HG02852 (cell line): Measurements from ENCODE around the gene LIN37.
A peak's percentile ranks its signal among the peaks of the same experiment; 100 is the strongest.
"Not testable (repeated sequence)": the region's sequence is repeated elsewhere in the genome, so short reads cannot be mapped to it uniquely, and the experiment has no call there.

Experiments used
- ATAC-seq: cut with Tn5 transposase; IDR thresholded peaks from one replicate; pipeline ENCODE4 v1.9.1; 2021; ENCODE audit warnings: mild to moderate bottlenecking, moderate library complexity; ENCODE audit not compliant: unreplicated experiment

Gene LIN37

DNA sequence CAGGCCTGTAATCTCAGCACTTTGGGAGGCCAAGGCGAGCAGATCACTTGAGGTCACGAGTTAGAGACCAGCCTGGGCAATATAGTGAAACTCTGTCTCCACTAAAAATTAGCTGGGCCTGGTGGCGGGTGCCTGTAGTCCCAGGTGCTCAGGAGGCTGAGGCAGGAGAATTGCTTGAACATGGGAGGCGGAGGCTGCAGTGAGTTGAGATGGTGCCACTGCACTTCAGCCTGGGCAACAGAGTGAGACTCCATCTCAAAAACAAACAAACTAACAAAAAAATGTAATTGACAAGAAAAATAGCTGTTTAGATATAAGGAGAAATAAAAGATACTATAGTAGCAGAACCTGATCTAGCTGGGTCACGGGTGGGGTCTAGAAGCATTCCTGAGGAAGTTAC lies 24.0 kb downstream of the LIN37 start:
- not testable (repeated sequence) for ATAC-seq

DNA sequence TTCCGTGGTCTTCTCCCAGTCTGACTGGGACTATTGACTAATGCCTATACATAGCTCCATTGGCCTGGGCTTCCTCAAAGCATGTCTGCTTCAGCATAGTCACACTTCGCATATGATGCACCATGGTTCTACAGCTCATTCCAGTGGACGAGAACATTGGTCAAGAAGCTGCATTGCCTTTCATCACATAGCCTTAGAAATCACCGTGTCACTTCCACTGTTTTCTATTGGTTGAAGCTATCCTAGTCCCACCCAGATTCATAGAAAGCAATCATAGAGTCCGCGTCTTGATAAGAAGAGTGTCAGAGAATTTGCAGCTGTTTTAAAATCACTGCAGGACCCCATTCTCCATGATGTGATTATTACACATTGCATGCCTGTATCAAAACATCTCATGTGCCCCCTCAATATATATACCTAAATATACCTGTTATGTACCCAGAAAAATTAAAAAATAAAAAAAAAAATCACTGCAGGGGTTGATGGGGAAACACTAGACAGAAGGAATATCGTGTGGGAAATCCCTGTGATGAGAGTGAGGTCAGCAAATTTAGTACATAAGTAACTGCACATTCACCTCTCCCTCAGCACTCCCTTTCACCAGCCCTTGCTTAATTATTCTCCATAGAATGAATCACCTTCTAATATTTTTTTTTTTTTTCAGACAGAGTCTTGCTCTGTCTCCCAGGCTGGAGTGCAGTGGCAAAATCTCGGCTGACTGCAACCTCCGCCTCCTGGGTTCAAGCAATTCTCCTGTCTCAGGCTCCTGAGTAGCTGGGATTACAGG lies 24.8 kb downstream of the LIN37 start:
- ATAC-seq, result no peak

DNA sequence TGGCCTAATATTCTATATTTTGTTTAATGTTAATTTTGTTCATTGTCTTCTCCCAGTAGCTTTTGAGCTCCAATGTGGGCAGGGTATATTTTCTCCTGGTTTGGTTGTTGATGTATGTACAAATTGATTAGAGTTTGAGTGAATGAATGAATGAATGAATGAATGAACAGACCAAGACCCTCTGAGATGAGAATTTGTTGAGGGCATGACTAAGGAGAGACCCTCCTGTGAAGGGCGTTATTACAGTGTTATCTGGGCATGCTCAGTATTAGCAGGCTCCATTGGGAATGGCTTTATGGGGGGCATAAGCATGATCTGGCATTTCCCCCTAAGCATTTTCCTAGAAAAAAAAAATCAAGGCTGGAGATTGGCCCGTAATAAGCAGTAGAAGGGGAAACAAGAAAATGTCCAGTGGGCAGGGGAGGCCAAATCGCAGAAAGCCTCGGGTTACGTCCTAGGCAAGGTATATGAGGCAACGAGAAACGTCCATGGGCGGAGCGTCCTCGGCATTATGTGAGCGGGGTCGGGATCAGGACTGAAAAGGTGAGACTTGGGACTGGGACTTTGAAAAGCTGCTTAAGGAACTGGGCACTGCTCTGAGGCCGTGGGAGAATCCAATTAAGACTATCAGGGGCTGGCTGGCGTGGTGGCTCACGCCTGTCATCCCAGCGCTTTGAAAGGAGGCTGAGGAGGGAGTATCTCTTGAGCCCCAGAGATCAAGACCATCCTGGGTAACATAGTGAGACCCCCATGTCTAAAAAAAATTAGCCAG lies 26.1 kb downstream of the LIN37 start:
- ATAC-seq, result no peak

DNA sequence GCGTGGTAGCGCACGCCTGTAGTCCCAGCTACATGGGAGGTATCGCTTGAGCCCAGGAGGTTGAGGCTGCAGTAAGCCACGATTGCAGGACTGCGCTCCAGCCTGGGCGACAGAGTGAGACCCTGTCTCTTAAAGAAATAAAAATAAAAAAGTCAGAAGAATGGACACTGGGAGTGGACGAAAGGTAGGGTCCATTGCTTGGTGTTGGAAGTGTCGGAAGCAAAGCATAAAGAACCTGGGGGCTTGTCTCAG lies 26.6 kb downstream of the LIN37 start:
- ATAC-seq, result no peak

DNA sequence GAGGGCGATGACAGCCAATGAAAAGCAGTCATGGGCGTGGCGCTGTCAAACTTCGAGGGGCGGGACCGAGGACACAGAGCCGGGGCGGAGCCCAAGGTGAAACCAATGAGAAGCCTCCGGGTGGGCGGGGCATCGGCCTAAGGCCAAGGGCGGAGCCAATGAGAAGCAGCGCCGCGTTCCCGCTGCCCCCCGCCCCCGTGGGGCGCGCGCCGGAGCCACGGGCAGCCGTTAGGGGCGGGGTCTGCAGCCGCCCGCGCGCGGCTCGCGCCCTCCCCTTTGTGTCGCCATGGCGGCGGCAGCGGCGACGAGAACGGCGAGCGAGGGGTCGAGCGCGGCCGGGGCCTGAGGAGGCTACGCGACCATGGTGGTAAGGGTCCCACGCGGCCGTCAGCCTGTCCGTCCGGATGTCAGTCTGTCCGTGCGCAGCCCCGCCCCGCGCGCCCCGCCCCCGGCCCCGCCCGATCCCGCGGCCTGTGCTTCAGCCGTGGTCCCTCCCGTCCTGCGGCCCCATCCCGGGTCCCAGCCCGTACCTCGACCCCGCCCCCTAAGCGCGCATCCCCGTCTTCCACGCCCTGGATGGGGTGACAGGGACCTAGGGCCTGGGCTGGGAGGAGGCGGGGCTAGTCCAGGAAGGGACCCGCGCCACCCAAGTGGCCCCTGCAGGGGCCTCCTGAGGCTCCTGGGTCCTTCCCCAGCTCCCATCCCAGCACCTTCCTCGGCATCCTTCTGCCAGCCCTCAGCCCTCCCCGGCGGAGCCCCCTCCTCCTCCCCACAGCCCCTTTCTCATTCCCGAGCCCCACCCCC lies 27.1 kb downstream of the LIN37 start, which contains the start of gene ARHGAP33:
Gene ARHGAP33 (plus strand): TSS at position 267 of the 804 bp plus-strand sequence. CDS start 95 bp downstream, at position 362.
- peak; percentile 95 for ATAC-seq

DNA sequence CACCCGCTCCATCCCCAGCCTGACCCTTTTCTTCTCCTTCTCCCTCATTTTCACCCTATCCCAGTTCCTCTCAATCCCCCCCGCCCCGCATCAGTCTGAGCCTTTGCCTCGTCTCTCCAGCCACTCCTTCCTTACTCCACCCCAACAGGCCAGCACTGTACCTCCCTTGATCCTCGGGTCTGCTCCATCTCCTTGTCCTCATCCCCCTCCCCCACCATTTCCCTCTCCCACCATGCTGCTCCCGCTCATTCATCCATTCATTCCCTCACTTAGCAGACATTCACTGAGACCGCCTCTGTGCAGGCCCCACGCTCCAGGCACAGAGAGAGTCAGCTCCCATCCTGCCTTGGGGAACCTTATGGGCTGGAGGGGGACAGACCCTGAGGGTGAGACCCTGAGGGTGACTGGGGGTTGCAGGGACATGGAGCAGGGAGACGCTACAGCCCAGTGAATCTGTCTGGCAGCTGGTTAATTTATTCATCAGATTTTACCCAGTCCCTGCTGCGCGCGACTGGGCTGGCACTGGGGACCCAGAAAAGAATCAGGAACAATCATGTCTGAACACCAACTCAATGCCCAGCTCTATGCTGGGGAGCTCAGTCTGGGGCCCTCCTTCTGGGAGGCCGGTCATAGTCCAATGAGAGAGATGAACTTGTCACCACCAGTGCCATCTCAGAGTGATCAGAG lies 27.9 kb downstream of the LIN37 start:
- ATAC-seq, result no peak

DNA sequence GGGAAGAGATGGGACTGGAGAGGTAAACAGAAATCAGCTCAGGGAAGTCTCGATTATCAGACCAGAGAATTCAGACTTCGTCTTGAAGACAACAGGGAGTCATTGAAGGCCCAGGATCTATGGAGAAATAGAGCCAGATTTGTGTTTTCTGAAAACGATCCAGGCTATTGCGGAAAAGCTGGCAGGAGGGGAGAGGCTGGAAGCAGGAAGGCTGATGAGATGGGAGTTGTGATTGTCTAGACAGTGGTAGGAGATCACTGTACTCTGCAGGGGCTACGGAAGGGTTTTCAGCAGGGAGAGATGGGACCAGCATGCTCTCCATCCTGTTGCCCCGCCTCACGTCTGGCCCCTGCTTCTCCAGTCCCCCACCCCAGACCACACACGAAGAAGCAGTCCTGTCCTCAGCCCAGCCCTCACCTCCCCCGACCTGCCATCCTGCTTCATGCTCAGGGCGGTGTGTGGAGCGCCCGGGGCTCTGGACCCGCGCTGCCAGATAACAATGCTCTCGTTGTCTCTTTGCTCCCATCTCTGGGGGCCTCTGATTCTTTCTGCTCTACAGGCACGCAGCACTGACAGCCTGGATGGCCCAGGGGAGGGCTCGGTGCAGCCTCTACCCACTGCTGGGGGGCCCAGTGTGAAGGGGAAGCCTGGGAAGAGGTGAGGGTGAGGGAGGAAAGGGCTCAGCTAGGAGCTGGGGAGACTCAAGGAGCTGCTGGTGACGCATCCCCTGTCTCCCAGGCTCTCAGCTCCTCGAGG lies 28.9 kb downstream of the LIN37 start:
- ATAC-seq, result no peak

DNA sequence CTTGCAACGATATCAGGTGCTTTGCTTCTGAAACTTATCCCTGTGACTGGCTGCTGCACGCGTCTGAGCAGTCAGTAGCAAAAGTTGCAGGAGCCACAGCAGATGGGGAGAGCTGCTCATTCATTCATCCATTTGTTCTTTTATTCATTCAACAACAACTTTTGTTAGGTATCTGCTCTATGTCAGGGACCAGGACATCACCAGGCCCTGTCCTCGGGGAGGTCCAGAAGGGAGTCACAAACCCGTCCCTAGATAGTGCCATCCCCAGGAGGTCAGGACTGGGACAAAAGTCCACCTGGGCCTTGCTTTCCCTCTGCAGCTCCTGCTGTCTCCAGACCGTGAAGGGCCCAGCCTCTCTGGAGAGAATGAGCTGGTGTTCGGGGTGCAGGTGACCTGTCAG lies 29.6 kb downstream of the LIN37 start:
- no peak for ATAC-seq

DNA sequence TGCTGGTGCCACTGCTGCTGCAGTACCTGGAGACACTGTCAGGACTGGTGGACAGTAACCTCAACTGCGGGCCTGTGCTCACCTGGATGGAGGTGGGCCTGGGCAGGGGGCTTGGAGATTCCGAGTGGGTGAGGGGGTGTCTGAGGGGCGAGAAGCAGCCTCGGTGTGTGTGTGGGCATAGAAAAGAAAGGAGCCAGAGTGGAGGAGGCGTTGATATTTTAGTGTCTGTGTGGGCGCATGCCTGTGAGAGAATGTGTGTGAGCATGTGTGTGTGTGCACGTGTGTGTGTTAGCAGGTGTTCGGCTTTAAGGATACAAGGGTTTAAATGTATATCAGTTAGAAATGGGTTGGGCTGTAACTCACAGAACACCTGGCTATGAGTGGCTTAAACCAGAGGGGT lies 30.7 kb downstream of the LIN37 start:
- ATAC-seq, result no peak

DNA sequence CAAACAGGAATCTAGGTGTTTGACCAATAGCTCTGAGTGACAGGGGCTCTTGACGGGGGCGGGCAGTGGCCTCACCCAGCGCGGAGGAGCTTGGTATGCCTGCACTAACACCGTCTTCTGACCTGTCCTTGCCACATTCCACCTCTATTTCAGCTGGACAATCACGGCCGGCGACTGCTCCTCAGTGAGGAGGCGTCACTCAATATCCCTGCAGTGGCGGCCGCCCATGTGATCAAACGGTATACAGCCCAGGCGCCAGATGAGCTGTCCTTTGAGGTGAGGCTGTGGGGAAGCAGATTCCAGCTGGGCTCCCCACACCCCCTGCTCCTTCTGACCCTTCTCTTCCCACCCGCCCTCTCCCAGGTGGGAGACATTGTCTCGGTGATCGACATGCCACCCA lies 31.7 kb downstream of the LIN37 start:
- ATAC-seq, result no peak

DNA sequence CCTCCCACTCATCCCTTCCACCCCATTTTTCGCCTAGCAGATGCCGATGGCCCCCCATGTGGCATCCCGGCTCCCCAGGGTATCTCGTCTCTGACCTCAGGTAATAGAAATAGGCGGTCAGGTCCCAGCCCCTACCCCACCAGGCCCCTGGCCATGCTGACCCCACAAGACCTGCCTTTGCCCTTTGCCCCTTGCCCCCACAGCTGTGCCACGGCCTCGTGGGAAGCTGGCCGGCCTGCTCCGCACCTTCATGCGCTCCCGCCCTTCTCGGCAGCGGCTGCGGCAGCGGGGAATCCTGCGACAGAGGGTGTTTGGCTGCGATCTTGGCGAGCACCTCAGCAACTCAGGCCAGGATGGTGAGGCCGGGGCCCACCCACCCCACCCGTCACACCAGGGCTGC lies 32.3 kb downstream of the LIN37 start:
- no peak for ATAC-seq

DNA sequence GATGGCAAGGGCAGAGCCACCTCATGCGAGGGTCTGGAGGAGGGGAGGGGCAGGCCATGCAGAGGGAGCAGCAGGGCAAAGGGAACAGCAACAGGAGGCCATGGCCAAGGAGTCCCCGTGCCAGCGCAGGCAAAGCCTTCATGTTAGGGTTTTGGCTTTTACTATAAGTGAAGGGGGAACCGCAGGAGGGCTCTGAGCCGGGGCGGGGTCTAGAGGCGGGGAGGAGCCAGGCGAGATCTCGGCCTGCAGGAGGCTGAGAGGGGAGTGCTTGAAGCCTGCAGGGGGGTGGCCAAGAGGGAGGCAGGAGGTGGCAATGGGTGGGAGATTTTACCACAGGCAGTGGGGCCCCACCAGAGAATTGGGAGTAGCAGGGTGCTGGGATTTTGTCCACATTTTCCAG lies 33.3 kb downstream of the LIN37 start:
- ATAC-seq, result no peak

DNA sequence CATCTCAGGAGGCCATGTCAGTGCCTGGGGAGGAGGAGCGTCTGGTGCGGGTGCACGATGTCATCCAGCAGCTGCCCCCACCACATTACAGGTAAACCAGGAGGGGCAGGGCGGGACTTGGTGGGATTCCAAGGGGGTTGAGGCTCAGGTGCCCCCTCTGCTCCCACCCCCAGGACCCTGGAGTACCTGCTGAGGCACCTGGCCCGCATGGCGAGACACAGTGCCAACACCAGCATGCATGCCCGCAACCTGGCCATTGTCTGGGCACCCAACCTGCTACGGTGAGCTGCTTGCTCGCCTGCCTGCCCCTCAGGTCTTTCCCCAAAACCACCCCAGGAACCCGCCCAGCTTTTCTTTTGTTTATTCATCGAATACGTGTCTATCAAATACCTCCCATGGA lies 34.2 kb downstream of the LIN37 start:
- ATAC-seq, result no peak

DNA sequence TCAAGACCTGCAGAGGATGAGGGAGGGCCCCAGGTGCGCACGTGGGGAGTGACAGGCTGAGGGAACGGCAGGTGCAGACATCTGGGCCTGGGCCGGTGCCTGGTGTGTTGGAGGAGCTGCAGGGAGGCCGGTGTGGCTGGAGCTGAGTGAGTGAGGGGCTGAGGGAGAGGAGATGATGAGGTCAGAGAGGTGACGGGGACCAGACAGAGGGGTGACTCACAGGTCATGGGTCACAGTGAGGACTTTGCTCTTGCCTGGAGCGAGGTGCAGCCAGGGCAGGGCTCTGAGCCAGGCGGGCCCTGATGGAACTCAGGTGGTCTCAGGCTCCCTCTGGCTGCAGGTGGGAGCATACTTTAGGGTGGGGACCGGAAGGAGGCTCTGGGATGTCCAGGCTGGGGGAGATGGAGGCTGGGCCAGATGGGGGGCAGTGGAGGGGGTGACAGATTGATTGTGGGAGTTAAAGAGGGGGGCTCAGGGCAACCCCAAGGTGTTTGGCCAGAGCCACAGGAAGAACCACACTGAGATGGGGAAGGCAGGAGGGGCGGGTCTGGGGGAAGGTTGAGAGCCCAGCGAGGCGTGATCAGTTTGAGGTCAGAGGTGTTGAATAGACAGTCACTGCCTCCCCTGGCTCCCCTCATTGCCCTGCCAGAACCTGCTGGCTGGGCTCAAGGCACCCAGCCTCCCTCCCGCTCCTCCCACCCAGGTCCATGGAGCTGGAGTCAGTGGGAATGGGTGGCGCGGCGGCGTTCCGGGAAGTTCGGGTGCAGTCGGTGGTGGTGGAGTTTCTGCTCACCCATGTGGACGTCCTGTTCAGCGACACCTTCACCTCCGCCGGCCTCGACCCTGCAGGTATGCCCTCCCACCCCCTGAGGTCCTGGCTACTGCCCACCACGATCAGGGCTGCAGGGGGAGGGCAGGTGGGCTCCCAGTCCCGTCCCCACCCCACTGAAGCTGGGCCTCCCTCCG lies 35.4 kb downstream of the LIN37 start:
- no peak for ATAC-seq

DNA sequence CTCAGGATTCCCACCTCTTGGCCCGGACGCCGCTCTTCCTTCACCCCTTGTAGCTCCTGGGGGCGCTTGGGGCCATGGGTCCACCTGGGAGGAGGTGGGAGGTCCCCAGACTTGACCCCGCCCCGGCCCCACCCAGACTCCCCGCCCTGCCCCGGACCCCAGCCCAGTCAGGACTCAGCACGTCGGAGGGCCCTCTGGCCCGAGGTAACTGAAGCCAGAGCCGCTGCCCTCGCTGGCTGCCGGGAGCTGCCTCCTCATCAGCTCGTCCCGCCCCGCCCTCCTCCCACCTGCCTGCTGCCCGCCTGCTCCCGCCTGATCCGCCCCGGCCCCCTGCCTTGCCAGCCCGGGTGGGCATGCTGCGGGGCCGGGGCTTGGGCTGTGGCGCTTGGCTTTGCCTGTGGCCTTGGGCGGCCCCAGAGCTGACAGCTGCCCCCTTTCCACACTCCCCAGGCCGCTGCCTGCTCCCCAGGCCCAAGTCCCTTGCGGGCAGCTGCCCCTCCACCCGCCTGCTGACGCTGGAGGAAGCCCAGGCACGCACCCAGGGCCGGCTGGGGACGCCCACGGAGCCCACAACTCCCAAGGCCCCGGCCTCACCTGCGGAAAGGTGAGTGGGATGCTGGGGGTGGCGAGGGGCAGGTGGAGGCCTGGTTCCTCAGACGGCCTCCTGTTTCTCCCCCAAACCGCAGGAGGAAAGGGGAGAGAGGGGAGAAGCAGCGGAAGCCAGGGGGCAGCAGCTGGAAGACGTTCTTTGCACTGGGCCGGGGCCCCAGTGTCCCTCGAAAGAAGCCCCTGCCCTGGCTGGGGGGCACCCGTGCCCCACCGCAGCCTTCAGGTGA lies 36.3 kb downstream of the LIN37 start:
- no peak for ATAC-seq

DNA sequence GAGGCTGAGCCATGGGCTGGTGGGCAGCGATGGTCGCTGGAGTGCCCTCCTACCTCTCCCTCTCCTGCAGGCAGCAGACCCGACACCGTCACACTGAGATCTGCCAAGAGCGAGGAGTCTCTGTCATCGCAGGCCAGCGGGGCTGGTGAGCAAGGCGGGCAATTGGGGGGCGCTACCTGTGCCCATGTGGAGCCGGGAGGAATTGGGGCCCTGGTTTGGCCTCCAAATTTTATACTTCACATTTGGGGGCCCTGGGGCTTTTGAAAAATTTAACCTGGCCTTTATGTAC lies 36.9 kb downstream of the LIN37 start:
- ATAC-seq, result no peak

DNA sequence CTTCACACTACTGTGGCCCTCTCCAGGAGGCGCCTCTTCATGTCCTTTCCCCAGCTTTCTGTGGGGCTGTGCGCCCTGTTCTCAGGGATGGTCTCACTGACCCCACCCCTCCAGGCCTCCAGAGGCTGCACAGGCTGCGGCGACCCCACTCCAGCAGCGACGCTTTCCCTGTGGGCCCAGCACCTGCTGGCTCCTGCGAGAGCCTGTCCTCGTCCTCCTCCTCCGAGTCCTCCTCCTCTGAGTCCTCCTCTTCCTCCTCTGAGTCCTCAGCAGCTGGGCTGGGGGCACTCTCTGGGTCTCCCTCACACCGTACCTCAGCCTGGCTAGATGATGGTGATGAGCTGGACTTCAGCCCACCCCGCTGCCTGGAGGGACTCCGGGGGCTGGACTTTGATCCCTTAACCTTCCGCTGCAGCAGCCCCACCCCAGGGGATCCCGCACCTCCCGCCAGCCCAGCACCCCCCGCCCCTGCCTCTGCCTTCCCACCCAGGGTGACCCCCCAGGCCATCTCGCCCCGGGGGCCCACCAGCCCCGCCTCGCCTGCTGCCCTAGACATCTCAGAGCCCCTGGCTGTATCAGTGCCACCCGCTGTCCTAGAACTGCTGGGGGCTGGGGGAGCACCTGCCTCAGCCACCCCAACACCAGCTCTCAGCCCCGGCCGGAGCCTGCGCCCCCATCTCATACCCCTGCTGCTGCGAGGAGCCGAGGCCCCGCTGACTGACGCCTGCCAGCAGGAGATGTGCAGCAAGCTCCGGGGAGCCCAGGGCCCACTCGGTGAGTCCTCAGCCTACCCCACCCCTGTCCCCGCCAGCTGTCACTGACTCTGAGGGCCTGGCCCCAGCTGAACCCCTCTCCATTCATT lies 38.2 kb downstream of the LIN37 start:
- ATAC-seq, result no peak
